ENCODE results near the gene GGTLC2.
"Not testable (repeated sequence)": the region's sequence is repeated elsewhere in the genome, so short reads cannot be mapped to it uniquely, and the experiment has no call there.

The GGTLC2 gene

DNA sequence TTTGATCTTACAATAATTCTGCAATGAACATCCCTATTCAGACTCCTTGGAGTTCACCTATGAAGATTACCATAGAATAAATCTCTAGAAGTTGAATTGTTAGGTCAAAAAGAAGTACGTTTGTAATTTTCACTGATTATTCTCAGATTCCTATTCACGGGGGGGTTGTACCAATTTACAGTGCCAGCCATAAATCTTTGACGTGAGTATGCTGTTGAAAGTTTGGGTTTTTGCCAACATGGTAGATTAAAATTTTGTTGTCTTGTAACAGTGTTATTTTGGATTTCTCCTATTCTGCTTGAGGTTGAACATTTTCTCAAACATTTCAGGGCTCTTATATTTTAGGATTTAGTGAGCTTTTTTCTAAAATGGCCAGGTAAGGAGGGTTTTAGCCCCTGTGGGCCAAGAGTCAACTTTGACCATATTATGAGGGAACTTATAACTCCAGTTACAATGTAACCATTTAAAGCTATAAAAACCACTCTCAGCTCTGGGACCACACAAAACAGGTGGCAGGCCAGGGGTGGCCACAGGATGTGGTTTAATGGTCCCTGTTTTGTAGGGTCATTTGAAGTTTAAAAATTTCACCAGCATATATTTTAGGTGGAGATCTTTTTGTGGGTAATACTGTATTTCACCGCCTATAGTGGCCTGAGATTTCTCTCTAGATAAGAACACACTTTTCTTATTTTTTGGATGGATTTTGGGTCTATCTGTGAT is 25.8 kb downstream of the GGTLC2 start:
- no peak for FAIRE-seq

DNA sequence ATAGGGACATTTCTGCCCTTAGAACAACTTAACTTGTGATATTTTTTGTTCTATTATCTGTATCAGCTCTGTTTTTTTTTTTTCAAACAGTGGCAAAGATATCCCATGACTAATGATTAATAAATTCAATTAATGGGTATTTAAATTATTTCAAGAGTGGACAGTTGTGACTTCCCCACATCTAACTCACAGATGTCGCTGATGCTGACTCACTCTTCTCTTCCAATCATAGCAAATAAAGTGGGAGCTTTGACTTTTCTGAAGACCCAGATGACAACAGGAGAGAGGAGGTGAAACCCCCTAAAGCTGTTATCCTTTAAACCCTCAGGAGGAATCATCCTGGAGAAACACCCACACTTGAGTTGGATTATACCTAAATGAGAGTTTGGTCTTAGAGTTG is 27.1 kb downstream of the GGTLC2 start:
- no peak for FAIRE-seq

DNA sequence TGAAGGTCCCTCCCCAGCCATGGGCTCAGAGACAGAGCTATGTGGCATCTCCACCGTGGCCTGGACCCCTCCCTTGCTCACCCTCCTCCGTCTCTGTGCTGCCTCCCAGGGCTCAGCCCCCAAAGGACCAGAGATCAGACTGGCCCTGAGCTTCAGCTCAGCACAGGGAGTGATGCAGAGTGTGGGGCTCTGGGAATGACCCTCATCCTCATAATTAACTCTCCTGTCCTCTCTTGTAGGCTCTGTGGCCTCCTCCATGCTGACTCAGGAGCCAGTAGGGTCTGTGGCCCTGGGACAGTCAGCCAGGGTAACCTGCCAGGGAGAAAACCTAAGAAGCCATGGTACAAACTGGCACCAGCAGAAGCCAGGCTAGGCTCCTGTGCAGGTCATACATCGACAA is 28.7 kb downstream of the GGTLC2 start:
- no peak for FAIRE-seq

DNA sequence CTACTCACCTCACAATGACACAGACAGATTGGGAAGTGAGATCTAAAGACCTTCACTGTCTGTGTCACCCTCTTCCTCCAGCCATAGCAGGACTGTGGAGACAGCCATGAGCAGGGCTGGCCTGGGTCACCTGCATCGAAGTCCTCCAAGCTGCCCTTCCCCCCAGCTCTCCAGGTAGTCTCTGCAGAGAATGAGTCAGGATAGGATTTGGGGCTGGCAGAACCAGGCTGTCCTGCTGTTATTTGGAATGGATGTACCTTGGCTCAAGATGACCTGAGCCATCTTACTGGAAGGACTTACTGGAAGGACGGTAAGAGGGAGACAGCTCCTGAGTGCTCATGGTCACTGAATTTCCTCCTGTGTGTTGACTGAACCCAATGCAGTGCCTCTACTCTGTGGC is 29.2 kb downstream of the GGTLC2 start:
- no peak for FAIRE-seq

DNA sequence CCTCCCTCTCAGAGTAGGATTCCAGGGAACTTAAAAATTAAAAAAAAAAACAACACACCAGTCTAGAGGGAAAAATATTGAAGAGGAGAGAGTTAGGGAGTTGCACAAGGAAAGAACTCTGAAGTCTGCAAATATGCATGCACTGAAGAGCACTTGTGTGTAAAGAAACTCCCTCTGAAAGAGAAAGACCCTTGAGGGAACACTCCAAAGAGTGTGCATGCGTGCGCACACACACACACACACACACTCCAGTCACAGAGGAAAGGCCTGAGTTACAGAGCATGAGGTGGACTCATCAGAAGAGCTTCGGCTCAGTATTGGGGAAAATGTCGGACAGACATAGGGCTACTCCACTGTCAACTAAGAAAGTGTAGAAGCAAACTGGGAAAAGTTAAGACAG is 30.1 kb downstream of the GGTLC2 start:
- FAIRE-seq, result no peak

DNA sequence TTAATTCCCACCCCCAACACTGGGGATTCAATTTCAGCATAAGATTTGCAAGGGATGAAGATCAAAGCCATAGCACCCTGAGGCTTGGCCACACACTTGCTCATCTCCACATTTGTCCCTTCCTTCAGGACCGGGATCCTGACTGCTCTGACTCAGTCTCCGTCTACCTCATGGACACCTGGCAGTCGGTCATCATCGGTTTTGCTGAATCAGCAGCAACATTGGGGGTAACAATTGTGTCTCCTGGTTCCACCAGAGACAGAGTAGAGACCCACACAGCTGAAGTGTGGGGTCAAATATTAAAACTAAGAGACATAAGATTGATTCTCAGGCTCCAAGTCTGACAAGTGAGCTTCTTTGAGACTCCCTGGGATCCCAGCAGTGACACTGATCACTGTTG is 34.6 kb downstream of the GGTLC2 start:
- FAIRE-seq, result no peak

DNA sequence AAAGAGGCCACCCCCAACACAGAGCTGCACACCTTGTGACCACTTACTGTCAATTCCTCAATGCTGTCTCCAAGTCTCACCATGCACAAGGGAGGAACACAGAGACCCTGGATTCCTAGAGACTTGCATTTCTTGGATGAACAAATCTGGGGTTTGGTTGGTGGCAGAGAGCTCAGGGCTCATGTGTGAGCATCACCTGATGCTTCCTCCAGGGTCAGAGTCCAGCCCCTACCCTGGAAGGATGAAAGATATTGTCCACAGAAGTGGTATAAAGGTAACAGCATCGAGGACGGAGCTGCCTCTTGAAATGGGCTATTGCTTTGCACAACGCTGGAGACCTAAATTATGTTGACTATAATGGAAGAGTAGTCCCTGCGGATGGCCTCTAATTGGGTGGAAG is 36.0 kb downstream of the GGTLC2 start:
- FAIRE-seq, result no peak

DNA sequence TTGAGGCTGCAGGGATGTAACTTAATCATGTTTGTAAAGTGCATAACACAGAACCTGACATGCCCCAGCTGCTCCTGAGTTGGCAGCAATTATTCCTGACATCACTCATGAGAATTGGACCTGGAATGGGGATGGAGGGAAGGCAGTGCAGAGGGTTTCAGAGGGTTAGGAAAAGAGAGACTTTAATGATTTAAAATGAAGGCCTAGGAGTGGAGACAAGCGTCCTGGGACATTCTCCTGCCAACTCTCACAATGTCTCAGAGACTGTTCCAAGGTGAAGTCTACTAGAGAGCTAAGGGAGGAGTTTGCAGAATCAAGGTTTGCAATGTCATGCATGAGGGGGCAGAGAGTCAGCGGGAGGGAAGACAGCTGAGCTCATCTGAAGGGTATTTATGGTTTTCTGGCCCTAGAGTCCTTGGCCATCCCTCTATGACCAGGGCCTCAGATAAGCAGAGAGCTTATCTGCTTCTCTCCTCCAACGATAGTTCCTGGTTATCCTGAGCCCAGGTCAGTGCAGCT is 36.9 kb downstream of the GGTLC2 start:
- no peak for FAIRE-seq

DNA sequence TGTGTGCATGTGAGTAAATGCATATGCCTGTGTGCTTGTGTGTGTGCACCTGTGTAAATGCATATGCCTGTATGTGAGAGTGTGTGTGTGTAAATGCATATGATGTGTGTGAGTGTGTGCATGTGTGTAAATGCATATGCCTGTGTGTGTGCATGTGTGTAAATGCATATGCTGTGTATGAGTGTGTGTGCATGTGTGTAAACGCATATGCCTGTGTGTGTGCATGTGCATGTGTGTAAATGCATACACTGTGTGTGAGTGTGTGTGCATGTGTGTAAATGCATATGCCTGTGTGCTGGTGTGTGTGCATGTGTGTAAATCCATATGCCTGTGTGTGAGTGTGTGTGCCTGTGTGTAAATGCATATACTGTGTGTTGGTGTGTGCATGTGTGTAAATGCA is 37.8 kb downstream of the GGTLC2 start:
- no peak for FAIRE-seq

DNA sequence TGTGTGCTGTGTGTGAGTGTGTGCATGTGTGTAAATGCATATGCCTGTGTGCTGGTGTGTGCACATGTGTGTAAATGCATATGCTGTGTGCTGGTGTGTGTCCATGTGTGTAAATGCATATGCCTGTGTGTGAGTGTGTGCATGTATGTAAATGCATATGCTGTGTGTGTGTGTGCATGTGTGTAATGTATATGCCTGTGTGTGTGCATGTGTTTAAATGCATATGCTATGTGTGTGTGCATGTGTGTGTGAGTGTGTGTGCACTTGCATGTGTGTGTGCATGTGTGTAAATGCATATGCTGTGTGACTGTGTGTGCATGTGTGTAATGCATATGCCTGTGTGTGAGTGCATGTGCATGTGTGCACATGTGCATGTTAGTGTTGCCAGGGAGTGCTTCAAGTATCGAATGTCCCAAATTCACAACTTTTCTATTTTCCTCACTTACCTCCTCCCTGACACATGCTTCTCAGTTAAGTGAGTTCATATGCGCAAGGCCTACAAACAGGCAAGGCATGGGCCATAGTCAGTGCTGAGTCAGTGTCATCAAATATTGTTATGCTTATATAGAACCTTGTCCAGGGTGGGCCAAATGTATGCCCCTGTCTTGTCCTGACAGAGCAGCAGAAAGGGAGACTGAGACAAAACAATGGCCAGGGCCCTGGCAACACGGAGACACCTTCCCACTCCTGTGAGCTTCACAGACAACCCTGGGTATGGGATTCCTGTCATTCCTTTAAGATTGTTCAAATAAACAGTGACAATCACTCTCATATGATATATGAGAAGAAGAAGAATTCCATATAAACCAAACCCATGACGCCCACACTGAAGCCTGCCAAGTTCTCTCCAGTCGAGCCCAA is 38.6 kb downstream of the GGTLC2 start:
- FAIRE-seq, result no peak

DNA sequence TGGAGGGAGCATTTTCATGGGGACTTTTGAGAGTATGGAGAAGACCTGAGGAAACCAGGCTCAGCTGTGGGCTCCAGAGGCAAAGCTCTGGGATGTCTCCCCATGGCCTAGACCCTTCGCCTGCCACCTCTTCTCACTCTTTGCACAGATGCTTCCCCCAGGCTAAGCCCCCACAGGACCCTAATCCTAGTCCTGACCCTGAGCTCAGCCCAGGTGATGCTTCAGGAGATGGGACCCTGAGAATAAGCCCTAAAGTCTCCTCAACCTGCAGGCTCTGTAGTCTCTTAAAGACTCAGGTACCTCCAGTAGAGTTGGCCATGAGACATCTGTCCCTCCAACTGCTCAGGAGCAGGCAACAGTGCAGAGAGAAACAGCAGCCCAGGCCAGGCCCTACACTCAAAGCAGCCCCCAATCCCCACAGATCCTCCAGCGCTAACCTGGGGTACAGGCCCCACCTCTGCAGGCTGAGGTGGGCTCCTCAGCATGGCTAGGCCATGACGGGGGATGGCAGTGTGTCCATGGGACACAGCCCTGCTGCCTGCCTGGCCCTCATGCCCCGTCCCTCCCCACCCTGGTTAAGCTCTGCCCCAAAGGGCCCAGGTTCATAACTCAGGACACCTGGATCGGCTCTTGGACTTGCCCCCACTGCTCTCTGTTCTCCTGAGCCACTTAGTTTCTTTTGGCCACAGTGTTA is 39.4 kb downstream of the GGTLC2 start:
- no peak for FAIRE-seq

DNA sequence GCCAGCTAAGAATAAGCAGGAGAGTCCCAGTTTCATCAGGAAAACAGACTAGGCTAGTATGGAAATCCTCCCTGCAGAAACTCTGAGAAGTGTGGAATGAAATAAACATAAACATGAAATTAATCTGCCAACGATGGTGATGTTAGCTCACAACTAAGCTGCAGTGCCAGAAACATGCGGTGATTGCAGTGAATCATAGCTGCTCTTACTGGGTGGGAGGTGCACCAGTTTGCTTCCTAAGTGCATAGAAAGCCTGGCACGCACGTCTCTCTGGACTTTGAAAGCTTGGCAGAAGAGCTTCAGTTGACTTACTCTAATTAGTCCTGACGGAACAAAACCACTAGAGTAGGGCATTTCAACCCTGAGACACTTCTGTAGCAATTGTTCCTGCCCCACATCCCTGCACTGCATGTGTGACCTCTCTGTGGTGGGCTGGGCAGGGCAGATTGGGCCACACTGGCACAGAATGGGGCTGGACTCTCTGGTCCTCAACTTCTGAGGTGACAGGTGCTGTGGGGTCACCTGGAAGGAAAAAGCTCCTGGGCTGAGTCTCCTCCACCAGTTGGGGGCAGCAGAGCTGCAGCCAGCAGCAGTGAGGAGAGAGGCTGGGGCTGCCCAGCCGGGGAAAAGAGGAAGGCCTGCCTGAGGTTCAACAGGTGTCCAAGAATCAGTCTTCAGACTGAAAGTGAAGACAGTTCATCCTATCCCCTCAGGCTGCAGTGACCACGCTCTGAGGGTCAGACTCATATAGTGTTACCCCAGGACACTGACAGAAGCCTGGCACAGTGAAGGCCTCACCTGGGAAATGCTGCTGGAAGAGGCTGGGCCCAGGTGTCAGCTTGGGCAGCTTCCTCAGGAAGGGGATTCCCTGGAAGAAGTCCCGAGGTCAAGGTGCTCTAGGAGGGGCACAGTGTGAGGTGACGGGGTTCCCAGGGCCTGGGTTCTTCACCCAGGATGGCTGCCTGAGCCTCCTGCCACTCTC is 40.5 kb downstream of the GGTLC2 start:
- FAIRE-seq, result no peak

DNA sequence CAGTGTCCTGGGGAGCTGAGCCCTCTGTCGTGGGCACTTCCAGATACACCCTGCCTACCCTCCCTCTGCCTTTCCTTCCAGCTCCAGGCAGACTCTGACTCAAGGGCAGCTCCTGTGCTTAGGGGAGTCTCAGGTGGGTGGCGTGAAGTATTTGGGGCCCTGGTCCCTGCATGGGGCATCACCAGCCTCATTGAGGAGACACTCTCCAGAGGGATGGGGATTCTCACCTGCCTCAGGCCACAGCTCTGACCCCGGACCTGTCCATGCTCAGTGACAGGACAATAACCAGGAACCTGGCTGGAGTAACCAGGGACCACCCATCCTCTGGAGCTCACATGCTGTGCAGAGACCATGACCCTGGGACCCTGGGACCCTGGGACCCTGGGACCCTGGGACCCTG is 41.2 kb downstream of the GGTLC2 start:
- no peak for FAIRE-seq

DNA sequence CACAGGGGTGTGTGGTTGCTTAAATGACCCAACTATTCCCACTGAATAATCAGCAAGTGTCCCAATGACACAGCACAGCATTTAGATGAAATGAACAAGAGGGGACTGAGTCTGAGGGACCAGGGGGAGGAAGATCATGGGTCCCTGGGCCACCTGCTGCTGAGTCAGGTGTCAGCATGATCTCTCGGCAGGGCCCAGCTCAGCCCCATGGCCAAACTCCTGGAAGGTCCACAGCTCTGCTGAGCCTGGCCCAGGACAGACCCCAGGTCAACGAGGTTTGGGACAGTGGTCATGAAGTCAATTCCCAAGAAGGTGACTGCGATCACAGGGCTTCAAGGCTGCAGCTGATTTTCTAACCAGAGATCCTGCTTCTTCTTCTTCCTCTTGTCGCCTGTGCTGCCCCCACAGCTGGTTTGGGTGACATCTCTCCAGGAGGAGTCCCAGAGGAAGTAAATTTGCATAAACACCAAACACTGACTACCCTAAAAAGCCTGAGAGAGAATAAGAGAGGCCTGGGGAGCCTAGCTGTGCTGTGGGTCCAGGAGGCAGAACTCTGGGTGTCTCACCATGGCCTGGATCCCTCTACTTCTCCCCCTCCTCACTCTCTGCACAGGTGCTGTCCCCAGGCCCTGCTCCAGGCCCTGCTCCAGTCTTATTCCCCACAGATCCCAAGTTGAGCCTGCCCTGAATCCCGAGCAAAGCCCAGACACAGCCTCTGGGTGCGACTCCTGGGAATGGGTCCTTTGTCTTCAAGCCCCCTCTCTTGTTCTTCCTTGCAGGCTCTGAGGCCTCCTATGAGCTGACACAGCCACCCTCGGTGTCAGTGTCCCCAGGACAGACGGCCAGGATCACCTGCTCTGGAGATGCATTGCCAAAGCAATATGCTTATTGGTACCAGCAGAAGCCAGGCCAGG is 42.0 kb downstream of the GGTLC2 start:
- FAIRE-seq, result not testable (repeated sequence)

DNA sequence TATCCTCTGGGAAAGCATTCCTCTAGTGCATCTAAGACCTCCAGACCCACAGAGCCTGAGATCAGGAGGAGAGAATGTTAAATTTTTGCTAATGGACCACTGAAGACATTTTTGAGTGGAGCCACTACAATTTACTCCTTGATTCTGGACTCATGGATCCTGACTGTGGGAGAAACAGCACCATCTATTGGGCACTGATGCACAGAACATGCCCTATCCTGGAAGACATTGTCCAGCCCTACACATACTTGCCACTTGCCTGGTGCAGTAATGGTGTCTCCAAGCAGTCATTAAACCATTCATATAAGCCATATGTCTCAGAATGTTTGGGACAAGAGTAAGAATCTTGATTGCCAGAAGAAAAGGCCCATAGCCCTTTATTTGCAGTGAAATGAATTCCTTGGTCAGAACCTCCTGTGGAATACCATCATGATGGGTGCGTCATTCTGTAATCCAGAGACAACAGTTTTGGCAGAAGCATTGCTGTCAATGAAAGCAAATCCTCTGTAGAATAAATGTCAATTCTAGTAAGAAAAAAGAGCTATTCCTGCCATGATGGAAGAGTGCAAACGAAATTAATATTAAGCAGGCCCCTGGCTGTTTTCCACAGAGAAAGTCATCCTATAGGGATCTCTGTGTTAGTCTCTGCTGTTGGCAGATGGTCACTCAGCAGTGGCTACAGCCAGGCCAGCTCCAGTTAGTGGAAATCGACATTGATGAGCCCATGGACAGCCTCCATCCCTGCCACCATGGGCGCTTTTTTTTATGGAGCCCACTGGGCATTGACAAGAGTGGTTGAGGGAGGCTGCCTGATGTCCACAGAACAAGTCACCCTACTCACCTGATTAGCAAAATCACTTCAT is 43.5 kb downstream of the GGTLC2 start:
- peak; percentile 86 for FAIRE-seq

DNA sequence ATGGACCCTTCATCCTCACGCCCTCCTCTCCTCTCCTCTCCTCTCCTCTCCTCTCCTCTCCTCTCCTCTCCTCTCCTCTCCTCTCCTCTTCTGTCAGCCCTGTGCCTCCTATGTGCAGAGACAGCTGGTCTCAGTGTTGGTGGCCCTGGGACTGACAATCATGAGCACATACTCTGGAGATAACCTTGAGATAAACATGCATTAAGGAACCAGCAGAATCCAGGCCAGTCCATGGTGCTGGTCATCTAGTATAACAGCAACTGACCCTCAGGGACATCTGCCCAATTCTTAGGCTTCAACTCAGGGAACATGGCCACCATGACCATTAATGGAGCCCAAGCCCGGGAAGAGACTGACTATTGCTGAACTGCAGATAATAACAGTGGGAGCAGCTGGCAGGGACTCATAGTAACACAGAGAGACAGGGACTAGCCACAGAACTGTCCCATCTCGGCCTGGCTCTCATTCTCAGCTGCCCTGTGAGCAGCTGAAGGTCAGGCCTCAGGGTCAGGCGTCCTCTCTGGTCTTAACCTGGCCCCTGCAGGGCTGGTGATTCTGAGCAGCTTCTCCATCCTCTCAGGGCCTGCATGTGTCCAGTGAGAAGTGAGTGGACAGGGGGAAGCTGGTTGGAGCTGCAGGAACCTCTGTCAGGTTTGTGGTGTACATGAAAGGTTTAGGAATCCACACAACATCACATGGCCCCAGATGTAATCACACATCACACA is 45.4 kb downstream of the GGTLC2 start:
- FAIRE-seq, result no peak

DNA sequence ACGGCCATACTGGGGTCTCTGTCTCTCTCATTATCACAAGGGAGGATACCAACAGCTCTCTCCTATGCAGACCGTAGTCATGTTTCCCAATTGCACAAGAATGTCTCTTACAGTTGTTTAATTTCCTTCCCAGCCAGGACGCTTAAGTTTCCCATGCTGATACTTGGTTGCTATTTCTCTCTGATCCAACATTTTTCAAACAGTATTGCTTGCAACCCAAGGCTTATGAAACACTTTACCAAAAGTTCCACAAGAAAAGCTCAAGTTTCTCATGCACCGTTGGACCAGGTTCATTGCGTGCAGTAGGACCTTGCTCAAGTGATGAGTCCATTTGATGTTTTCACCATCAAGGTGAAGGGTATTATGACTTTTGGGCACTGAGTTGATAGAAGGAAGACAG is 46.6 kb downstream of the GGTLC2 start:
- no peak for FAIRE-seq

DNA sequence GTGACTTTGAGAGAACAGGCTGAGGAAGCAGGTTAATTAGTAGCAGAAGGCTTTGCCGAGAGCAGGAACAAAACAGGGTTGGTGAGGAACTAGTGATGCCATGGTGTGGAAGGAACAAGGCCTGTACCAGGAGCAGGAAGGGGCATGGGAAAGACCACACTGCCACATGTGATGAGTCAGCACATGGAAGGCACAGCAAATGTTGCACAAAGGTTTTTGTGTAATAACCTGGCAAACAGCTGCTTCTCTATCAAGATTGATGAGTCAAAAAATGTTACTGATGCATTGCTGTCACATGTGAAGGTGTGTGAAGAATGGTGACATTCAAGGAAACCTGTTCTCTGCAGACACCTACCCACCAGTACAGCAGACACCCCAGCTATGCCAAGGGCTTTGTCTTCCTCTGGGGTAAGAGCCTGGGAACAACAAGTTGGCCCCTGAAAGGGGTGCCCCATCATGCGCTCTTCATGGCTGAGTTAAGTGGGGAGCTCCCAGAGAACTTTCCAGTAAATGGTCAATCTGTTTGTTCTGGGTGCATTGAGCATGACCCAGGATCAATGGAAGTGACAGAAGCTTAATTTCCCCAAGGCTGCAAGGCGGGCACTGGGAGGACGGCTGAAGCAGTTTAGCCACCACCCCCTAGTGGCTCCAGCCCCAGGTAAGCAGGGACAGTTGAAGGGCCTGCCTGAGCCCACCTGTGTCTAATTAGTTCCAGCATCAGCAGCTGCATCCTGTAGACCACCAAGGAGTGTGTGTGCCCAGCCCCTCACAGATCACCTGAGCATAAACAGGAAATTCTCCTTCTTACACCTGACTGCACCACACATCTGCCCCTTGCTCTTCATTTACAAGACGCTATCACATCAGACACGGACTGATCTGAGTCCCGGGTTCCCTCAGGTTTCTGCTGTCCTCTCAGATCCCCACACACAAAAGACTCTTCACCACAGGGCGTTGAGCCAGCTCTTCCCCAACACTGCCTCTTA is 47.6 kb downstream of the GGTLC2 start:
- no peak for FAIRE-seq

Measured in endometrium (tissue), 2 donors.